ENCODE results near the gene KCTD16.

The KCTD16 gene

GRCh38 chr5:144336191-144336961, 165.7 kb downstream of the KCTD16 start:
- no peak for DNase-seq (ENCODE audit: low read depth in 2 of 2)
- no peak for TF ChIP-seq CTCF (IDR thresholded peaks at IDR 0.05; ENCODE audit: low read depth, low read length)
- H3K4me3 ChIP-seq (replicated peaks in 1 of 2; ENCODE audit: low read depth in 2 of 2, low read length in 2 of 2) = no peak overlapping the region

DNA sequence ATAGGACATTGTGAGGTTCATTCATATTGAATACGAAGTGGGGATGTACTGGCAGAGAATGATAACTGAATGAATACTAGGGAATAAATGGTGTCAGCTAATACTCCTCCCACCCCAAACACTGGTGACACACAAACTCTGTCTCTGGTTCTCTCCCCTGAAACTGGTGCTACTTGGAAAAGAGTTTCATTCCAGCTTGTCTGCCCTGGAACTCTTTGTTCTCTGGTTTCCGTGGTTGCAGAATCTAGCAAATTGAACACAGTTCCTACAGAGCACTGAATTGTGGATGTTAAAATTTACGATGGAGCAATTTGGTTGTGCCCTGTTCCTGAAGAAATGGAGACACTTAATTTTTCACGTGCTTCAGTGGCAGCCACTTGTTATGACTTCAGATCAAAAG, 181.7 kb downstream of the KCTD16 start:
- TF ChIP-seq CTCF (IDR thresholded peaks at IDR 0.05; ENCODE audit: low read depth, low read length) = no peak
- no peak overlapping the region for H3K4me3 ChIP-seq (replicated peaks in 1 of 2; ENCODE audit: low read depth in 2 of 2, low read length in 2 of 2)
- no peak for DNase-seq (ENCODE audit: low read depth in 2 of 2)

DNA sequence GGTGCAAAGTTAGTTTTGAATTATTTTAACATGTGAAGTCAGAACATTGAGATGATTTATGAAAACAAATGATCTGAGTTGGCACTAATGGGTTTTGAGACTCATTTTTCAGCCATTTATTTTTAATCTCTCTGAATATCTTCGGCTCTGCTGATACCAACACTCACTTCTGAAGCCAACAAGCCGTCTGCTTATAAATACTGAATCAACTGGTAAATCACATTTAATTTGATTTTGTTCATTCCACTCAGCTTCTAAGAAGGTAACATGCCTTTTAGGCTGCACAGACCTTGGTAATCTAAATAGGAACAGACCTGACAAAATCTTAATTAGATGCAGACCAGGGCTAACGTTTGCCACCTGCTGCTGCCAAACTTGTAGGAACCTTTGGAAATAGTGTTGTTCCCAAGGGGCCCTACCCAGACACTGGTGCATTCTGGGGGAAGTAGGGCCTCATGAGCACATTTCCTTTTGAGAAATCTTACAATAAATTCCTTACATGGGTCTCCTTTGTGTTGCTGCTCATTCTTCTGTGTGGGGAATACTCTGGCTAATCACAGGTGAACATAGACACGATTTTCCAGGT, 182.2 kb downstream of the KCTD16 start:
- DNase-seq (ENCODE audit: low read depth in 2 of 2) = no peak
- TF ChIP-seq CTCF (IDR thresholded peaks at IDR 0.05; ENCODE audit: low read depth, low read length) = no peak
- H3K4me3 ChIP-seq (replicated peaks in 1 of 2; ENCODE audit: low read depth in 2 of 2, low read length in 2 of 2) = no peak overlapping the region

- TF ChIP-seq CTCF (IDR thresholded peaks at IDR 0.05; ENCODE audit: low read depth, low read length) = no peak
- H3K4me3 ChIP-seq (replicated peaks in 1 of 2; ENCODE audit: low read depth in 2 of 2, low read length in 2 of 2) = no peak overlapping the region
- no peak for DNase-seq (ENCODE audit: low read depth in 2 of 2)
Observed at GRCh38 chr5:144356489-144356888, 185.8 kb downstream of the KCTD16 start.

DNA sequence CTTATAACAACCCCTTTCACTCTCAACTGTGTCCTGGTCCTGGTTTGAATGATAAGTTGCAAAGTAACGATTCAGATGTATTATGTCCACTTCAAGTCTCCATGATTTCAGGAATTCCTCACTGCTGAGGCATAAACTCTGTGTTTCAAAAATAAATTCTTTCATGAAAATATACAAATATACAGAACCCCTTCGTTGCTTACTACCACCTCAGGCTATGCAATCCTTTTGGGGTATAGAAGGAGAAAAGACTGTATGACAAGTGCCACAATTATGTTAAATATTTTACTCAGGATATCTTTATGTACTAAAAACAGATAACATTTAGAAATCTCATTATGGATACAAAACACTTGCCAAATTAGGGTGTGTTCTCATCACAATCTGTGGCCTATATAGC, 190.7 kb downstream of the KCTD16 start:
- H3K4me3 ChIP-seq (replicated peaks in 1 of 2; ENCODE audit: low read depth in 2 of 2, low read length in 2 of 2) = no peak overlapping the region
- no peak for TF ChIP-seq CTCF (IDR thresholded peaks at IDR 0.05; ENCODE audit: low read depth, low read length)
- DNase-seq (ENCODE audit: low read depth in 2 of 2) = peak in 1 of 2 donors; percentile 3

- TF ChIP-seq CTCF (IDR thresholded peaks at IDR 0.05; ENCODE audit: low read depth, low read length) = no peak
- no peak overlapping the region for H3K4me3 ChIP-seq (replicated peaks in 1 of 2; ENCODE audit: low read depth in 2 of 2, low read length in 2 of 2)
- no peak for DNase-seq (ENCODE audit: low read depth in 2 of 2)
Observed at GRCh38 chr5:144365885-144366284, 195.2 kb downstream of the KCTD16 start.
